HG03159 (cell line): ENCODE data around the gene SMYD1.

Experiments
- ATAC-seq: cut with Tn5 transposase; IDR thresholded peaks from one replicate; pipeline ENCODE4 v1.9.1; 2021; ENCODE audit warnings: mild to moderate bottlenecking, moderate library complexity; ENCODE audit not compliant: unreplicated experiment

SMYD1 gene

GRCh38 chr2:88086401-88086800 is 18.8 kb downstream of the SMYD1 start:
- no peak for ATAC-seq

DNA sequence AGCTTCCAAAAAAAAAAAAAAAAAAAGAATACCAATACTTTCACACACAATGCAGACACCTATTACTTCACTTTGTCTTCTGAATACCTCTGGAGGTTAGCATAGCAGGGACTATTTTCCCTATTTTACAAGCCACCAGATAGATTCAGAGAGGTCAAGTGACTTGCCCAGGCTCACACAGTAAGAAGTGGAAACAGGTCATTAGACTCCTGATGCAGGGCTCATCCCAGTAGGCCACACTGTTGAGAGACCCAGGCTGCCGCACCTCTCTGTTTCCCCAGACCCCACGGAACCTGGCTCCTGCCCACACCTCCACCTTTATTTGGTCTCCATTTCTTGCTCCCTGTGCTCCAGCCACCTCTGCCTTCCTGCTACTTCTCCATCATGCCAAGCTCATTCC is 19.4 kb downstream of the SMYD1 start:
- ATAC-seq, result no peak

DNA sequence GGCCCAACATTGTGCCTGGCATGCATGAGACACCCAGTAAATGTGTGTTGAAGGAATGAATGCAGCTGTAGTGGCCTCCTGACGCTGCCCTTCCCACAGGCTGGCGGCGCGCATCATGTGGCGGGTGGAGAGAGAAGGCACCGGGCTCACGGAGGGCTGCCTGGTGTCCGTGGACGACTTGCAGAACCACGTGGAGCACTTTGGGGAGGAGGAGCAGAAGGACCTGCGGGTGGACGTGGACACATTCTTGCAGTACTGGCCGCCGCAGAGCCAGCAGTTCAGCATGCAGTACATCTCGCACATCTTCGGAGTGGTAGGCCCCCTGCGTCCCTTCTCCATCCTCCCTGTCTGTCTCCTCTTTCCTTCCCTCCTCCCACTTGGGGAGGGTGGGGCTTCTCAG is 20.1 kb downstream of the SMYD1 start:
- no peak for ATAC-seq

GRCh38 chr2:88088999-88089398 is 21.4 kb downstream of the SMYD1 start:
- ATAC-seq, result no peak

- no peak for ATAC-seq
Observed at GRCh38 chr2:88090446-88091283, 23.0 kb downstream of the SMYD1 start.

GRCh38 chr2:88091943-88092342 is 24.3 kb downstream of the SMYD1 start:
- ATAC-seq, result no peak

DNA sequence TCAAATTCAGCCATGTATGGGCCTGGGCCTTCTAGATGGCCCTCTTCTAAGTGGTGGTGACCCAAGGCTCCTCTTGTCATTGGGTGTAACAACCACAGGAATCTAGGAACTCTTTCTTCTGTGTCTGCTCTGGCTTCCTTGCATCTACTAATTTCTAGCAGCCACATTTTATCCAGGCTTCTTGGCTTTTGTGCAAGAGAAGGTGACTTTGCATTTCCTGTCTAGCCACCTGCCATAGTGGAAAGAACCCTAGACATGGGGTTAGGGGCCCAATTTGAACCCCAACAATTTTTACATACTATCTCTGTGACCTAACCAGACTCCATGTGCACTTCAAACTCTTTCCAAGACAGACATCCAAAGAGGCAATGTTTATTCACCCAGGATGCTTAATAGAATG is 25.1 kb downstream of the SMYD1 start:
- ATAC-seq, result no peak

GRCh38 chr2:88095022-88095421 is 27.4 kb downstream of the SMYD1 start:
- ATAC-seq, result no peak

DNA sequence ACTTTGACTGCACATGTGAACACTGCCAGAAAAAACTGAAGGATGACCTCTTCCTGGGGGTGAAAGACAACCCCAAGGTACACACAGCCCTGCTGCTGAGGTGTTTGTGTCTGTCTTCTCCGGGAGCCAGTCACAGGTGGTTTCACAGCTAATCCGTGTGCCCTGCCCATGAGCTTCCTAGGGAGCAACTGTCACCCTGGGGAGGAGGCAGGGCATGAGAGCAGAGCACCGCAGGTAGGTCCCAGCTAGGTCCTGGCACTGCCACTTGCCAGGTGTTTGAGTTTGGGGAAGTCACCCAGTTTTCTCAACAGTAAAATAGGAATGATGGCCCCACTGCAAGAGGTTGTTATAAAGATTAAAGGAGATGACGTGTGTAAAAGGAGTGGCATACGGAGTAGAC is 29.1 kb downstream of the SMYD1 start:
- ATAC-seq, result no peak

GRCh38 chr2:88097192-88097591 is 29.6 kb downstream of the SMYD1 start:
- ATAC-seq, result no peak

DNA sequence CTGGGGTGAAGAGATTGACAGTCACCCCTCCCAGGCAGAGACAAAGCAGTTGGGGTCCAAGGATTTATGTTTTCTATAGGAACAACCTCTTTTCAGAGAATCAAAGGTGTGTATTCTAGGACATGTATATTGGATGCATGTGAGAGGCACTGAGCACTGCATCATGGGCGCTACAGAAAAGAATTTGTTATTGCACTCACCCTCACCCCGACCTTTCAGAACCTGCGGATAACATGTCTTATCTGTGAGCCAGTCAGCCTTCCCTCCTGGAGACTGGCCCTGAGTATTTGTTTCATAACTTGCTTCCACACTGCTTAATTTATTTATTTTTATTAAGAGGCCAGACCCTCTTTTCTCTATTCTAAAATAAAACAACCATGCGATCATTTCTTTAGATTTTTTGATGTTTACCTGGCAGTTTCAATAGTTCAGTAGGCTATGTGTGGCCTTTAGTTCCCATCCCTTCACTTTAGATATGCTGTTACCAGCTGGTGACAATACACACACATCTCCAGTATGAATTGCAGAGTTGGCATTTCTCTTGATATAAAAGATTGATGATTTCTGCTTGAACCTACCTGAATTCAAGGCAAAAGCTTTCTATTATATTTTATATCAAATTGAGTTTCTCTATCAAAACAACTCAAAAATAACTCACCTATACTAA is 30.4 kb downstream of the SMYD1 start:
- ATAC-seq, result no peak

GRCh38 chr2:88098558-88098900 is 30.9 kb downstream of the SMYD1 start:
- ATAC-seq, result no peak

DNA sequence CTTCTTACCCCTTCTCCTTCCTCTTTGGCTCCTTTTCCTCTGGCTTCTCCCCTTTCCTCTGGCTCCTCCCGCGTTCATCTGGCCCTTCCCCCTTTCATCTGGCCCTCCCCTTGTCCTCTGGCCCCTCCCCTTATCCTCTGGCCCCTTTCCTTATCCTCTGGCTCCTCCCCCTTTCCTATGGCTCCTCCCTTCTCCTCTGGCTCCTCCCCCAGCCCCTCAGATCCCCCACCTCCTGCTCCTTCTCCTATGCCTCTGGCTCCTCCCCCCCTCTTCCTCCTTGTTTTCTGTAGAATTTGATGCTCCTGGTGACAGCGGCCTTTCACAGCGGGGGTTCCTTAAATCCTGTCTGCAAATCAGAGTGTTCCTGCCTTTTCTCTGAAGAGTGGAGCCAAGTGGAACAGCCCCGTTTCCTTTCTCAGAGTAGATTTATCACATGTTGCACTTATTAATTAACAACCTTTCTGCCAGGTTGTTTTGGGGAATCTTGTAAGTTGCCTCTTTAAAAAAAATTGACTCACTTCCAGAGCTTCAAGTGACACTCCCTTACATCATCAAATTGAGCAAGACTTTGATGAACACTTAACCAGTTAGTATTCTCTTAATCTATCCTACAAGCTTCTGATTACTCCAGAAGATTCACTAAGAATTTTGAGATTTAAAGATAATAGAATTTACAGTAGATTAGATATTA is 32.3 kb downstream of the SMYD1 start:
- ATAC-seq, result no peak

DNA sequence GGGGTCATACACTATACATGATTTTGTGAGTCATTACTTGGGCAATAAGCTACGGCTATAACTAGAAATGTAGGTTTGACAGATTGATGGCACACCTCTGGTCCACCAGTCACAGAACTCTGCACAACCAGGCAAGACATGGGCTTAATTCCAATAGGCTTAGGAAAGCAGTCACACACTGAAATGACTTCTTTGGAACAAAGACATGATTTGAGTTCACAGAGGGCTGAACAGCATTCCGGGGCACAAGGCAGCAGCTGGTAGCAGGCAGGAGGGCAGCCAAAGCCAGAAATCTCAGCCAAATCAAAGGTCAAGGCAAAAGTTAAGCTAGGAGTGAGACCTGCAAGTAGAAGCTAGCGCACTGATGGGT is 32.8 kb downstream of the SMYD1 start:
- ATAC-seq, result no peak

DNA sequence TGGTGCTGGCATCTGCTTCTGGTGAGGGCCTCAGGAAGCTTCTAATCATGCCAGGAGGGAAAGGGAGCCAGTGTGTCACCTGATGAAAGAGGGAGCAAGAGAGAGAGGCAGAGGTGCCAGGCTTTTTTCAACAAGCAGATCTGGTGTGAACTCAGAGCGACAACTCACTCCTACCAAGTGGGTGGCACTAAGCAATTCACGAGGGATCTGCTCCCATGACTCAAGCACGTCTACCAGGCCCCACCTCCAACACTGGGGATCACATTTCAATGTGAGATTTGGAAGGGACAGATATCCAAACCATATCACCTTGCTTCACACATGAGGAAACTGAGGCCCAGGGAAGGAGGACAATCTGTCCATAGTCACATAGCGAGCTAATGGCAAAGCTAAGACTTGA is 41.2 kb downstream of the SMYD1 start:
- ATAC-seq, result no peak

DNA sequence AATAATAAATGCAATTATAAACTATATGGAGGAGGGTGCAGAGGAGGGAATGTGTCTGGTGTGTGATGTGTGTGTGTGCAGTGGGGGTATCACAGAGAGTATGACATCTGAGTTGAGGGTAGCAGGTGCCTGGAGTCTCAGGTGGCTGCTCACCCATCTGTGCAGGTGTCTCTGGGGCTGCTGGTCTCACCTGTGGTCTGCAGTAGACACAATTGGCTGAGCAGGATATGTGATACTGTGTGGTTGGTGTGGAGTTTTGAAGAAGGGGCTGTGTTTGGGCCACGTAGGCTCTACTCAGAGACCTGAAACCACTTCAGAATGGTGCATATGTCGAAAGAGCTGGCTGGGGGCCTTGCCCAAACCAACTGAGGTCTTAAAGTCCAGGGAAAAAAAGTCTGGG is 43.2 kb downstream of the SMYD1 start:
- ATAC-seq, result peak; percentile 52

- no peak for ATAC-seq
Observed at GRCh38 chr2:88113069-88113468, 45.4 kb downstream of the SMYD1 start.

DNA sequence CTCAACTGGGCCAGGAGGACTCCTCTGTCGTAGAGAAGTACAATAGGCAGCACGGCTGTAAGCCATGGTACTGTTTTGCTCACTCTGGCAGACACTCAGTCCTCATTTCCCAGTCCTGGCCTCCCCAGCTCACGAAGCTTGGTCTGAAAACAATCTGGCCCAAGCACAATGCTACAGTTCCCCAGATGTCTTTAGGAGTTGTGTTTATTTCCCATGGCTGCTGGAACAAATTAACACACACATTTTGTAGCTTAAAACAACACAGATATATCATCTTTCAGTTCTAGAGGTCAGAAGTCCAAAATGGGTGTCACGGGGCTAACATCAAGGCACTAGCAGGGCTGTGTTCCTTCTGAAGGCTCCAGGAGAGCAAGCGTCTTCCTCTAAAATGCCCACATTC is 47.3 kb downstream of the SMYD1 start:
- no peak for ATAC-seq

DNA sequence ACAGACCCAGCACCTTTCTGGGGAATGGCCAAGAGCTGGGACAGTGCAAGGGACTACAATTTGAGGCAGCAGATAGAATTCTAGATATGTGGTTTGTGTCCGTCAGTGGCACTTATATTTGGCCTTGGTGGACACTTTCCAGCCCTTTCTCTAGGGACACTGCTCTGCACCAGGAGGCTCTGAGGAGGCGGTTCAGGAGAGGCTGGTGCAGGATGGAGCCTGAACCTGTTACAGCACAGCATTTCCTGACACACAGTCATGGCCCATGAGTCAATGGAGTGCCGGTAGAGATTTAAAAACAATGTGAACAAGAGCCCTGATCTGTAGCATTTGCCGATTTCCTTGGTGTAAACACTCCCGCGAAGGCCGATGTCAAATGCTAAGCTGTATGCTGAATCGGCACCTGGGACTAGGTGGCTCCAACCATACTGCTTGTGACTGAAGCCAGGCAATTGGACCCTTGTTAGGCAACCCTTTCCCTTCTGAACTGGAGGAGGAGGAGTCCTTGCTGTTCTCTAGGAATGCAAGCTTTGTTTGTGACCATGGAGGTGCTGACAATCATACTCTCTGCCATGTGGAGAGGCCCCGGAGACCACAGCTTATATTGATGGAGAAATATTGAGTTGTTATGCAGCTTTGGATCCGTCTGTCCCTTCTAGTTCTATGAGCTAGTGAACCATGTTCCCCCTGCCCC is 48.3 kb downstream of the SMYD1 start:
- ATAC-seq, result no peak

- ATAC-seq, result no peak
Observed at GRCh38 chr2:88116669-88117432, 49.2 kb downstream of the SMYD1 start.

- no peak for ATAC-seq
Observed at GRCh38 chr2:88117973-88118372, 50.3 kb downstream of the SMYD1 start.
